IPS-15b (cell line): ENCODE results near the gene KRT38.

Experiments
- H3K27me3 ChIP-seq: one replicate; pipeline ENCODE4 v1.6.1; 2013; ENCODE audit warnings: low read length; ENCODE audit not compliant: control insufficient read depth, insufficient read depth
- H3K36me3 ChIP-seq: one replicate; pipeline ENCODE4 v1.6.1; 2013; ENCODE audit warnings: low read length; ENCODE audit not compliant: control insufficient read depth, insufficient read depth
- H3K4me1 ChIP-seq: one replicate; pipeline ENCODE4 v1.6.1; 2013; ENCODE audit warnings: mild to moderate bottlenecking, low read length; ENCODE audit not compliant: control insufficient read depth, insufficient read depth
- H3K4me3 ChIP-seq: one replicate; pipeline ENCODE4 v1.5.1; 2013; ENCODE audit warnings: low read depth, low read length
- H3K9ac ChIP-seq: one replicate; pipeline ENCODE4 v1.6.1; 2013; ENCODE audit warnings: low read depth, mild to moderate bottlenecking, low read length
- H3K9me3 ChIP-seq: one replicate; pipeline ENCODE4 v1.6.1; 2013; ENCODE audit warnings: mild to moderate bottlenecking, low read length; ENCODE audit not compliant: control insufficient read depth, insufficient read depth

Gene KRT38

DNA sequence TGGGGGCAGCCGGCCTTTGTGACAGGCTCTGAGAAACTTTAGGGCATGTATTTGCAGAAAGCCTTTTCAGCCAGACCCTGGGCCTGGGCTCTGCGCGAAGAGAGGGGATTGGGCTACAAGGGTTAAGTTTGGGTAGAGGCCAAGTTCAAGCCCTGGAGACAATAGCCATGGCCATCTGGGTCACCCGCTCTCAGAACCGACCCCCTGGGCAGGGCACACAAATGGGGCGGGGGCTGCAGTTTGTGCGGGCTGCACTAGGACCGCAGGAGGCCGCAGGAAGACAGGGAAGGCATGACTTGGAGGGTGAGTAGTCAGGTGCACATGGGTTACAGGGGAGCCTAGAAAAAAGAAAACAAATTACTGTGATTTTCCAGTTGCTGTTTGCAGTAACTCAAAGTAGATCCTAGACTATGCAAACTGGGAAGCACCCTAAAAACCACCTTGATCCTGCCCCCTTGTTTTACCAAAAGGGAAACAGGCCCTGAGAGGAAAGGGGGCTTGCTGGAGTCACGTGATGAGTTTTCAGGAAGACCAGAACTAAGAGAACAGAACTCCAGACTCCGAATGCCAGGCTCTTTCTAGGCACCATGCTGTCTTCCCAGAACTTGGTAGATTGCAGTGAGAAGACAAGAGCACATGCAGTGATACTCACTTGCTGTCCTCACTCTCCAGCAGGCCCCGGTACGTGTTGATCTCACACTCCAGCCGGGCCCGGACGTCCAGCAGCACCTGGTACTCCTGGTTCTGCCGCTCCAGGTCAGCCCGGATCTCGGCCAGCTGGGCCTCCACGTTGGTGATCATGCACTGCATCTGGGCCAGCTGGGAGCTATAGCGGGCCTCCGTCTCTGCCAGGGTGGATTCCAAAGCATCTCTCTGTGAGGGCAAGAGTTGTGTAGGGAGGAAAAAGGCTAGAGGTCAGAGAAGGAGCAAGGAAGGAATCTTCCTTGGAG lies 36.4 kb upstream of the KRT38 start:
- H3K27me3 ChIP-seq, result no peaks in the 10 kb centered on the region

DNA sequence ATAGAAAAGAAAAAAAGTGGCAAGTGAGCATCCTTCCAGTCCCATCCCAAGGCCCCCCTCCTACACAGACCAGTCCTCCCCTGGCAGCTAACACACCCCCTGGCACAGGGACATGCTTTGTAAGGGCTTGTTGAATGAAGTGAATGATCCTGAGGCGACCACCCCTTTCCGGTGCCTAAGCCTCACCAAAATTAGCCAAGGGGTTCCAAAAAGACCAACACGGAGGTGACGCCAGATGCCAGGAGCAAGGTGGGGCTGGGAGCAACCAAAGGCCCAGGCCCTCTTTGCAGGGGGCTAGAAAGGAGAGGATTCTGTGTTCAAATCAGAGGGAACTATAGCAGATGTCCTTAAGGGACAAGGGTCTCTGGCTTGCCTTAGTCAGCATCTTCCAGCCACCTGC lies 34.6 kb upstream of the KRT38 start:
- no peaks in the 10 kb centered on the region for H3K36me3 ChIP-seq
- H3K9ac ChIP-seq, result no peak overlapping the region
- H3K9me3 ChIP-seq, result no peaks in the 10 kb centered on the region
- no peaks in the 10 kb centered on the region for H3K27me3 ChIP-seq
- H3K4me1 ChIP-seq, result no peaks in the 10 kb centered on the region
- no peak overlapping the region for H3K4me3 ChIP-seq

More for the DNA sequence above, 36.4 kb upstream of the KRT38 start:
- H3K4me1 ChIP-seq, result no peaks in the 10 kb centered on the region
- no peaks in the 10 kb centered on the region for H3K9me3 ChIP-seq
- no peaks in the 10 kb centered on the region for H3K36me3 ChIP-seq
- H3K9ac ChIP-seq, result no peak overlapping the region
- no peak overlapping the region for H3K4me3 ChIP-seq

DNA sequence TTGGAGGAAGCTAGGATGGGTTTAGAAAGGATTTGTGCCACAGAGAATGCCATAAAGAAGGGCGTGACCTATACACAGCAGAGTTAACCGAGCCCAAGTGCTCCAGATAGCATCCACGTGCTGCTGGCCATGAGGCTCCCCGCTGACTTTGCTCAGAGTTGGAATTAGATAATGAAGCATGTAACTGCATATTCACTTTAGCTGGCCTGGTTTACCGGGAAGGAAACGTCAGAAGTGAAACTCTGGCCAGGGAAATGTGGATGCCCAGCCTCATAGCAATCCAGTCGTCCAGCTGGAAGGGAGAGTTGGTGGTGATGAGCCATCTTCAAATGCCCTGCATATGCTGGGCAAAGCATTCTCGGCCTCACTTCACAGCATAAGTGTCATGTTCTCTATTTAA lies 34.1 kb upstream of the KRT38 start:
- no peaks in the 10 kb centered on the region for H3K36me3 ChIP-seq
- H3K4me1 ChIP-seq, result no peaks in the 10 kb centered on the region
- H3K9ac ChIP-seq, result no peak overlapping the region
- H3K4me3 ChIP-seq, result no peak overlapping the region
- no peaks in the 10 kb centered on the region for H3K9me3 ChIP-seq
- H3K27me3 ChIP-seq, result no peaks in the 10 kb centered on the region

DNA sequence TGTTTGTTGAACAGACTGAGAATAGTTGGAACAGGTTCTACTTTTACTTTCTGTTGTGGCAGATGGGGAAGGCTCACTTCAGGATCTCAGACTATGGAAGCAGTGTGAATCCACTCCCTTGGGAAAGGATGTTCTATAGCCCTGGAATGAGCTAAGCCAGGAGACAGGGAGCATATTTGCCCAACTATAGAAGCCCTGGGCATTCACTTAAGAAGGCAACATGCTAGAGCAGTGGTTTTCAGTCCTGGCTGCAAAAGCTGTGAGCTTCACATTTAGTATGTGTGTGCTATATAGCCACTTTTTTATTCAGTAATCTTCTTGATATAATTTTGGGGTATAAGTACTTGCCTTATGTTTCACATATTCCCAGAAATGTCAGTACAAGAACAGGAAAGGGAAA lies 27.6 kb upstream of the KRT38 start:
- H3K27me3 ChIP-seq, result no peaks in the 10 kb centered on the region
- no peak overlapping the region for H3K9ac ChIP-seq
- no peak overlapping the region for H3K4me3 ChIP-seq
- no peaks in the 10 kb centered on the region for H3K4me1 ChIP-seq
- no peaks in the 10 kb centered on the region for H3K9me3 ChIP-seq
- no peaks in the 10 kb centered on the region for H3K36me3 ChIP-seq

DNA sequence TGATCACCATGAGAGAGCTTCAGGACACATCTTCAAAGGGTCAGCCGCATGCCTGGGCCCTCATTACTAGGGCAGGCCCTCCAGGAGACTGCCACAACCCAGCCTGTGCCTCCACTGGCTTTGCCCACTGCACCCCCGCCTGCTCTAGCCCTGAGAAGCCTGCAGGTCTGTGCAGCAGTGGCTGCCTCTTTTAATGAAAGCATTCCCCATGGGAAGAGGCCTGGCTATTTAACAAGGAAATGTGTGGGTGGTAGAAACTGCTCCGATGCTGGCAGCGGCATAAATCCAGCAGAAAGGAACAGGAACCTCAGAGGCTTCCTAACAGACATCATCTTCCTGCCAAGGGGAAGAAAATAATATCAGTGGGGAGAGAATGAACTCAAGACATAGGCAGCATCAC lies 26.8 kb upstream of the KRT38 start:
- Histone ChIP-seq H3K9me3 (no peaks in the 10 kb centered on the region), H3K4me1 (no peaks in the 10 kb centered on the region), H3K9ac (no peak overlapping the region), H3K4me3 (no peak overlapping the region), H3K27me3 (no peaks in the 10 kb centered on the region), H3K36me3 (no peaks in the 10 kb centered on the region)

DNA sequence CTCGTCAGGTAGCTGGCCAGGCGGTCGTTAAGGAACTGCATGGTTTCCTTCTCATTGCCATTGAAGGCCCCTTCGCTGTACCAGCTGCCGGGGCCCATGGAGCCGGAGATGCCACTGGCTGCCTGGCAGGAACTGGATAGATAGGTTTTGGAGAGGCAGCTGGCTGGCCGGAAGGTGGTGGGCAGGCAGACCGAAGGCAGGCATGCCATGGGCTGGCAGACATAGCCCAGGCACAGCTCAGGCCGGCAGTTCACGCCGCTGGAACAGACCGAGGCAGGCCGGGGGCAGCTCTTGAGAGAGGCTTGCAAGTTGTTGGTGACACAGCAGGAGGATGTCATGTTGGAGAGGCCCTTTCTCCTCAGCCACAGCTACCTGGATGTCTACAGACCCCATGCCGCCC lies 26.2 kb upstream of the KRT38 start, which contains the start of gene KRT32:
Gene KRT32, minus strand, starts transcription at position 399 of the 400 bp plus-strand sequence. Its CDS starts 61 bp downstream, at position 338.
- Histone ChIP-seq H3K4me3 (no peak within 1 kb of the TSS), H3K36me3 (no peaks in the 10 kb centered on the region), H3K9me3 (no peaks in the 10 kb centered on the region), H3K9ac (no peak within 1 kb of the TSS), H3K27me3 (no peaks in the 10 kb centered on the region), H3K4me1 (no peaks in the 10 kb centered on the region)

DNA sequence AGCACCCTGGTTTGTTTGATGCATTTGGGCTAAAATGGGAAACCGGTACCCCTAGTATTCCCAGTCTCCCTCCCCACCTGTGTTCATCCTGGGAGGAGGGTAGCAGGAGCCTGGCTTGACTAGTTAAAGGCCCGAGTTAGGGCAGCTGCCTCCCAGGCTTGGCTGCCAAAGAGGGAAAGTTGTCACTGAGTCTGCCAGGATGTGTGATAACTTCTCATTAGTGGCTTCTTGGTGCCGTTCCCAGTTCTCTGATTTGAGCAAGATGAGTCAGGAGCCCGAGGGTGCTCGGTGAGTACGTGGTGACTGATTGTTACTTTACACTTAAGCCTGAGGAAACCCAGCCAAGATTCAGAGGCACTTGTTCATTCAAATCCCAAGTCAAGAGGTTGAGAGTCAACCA lies 23.9 kb upstream of the KRT38 start:
- Histone ChIP-seq H3K9me3 (no peaks in the 10 kb centered on the region), H3K4me3 (no peak overlapping the region), H3K27me3 (no peaks in the 10 kb centered on the region), H3K9ac (no peak overlapping the region), H3K4me1 (no peaks in the 10 kb centered on the region), H3K36me3 (no peaks in the 10 kb centered on the region)

DNA sequence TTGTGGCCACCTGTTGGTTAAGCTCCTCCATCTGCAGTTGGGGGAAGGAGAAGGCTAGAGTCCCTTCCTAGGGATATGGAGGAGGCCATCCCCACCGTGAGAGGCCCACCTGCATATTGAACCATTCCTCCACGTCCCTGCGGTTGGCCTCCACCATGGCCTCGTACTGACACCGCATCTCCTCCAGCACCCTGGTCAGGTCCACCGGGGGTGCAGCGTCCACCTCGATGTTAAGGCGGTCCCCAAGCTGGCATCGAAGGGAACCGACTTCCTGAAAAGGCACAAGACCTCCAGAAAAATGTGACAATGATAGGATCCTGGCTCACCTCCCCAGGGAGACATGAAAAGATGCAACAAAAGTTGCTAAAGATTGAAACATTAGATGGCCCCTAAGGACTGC lies 23.4 kb upstream of the KRT38 start:
- H3K9me3 ChIP-seq, result no peaks in the 10 kb centered on the region
- H3K27me3 ChIP-seq, result no peaks in the 10 kb centered on the region
- no peak overlapping the region for H3K4me3 ChIP-seq
- no peaks in the 10 kb centered on the region for H3K36me3 ChIP-seq
- H3K4me1 ChIP-seq, result no peaks in the 10 kb centered on the region
- H3K9ac ChIP-seq, result no peak overlapping the region

DNA sequence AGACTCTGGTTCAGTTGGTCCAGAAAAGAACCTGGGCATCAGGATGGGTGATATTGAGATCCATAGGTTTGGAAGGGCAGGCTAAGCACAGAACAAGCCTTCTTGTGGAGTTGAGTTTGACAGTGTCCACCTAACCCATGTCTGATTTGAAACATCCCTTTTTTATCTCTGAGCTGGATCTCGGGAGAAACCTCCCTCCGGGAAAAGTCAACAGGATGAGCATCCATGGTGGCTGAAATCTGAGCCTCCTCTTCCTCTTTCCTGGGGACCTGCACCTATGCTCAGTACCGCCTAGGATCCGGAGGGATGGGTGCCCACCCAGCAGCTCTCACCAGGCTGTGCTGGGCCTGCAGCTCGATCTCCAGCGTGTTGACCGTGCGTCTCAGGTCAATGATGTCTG lies 23.0 kb upstream of the KRT38 start:
- no peaks in the 10 kb centered on the region for H3K36me3 ChIP-seq
- no peaks in the 10 kb centered on the region for H3K27me3 ChIP-seq
- H3K9me3 ChIP-seq, result no peaks in the 10 kb centered on the region
- no peak overlapping the region for H3K9ac ChIP-seq
- no peaks in the 10 kb centered on the region for H3K4me1 ChIP-seq
- no peak overlapping the region for H3K4me3 ChIP-seq

DNA sequence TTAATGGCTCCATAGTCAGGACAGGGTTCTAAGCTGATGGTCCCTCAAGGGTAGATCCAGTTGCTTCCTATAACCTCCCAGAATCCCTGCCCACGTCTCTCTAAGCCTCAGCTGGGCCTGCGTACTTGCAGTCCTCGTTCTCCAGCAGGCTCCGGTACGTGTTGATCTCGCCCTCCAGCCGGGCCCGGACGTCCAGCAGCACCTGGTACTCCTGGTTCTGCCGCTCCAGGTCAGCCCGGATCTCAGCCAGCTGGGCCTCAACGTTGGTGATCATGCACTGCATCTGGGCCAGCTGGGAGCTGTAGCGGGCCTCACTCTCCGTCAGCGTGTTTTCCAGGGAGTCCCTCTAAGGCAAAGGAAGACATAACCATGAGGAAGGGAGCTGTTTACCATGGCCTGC lies 21.9 kb upstream of the KRT38 start:
- Histone ChIP-seq H3K36me3 (no peaks in the 10 kb centered on the region), H3K27me3 (no peaks in the 10 kb centered on the region), H3K4me3 (no peak overlapping the region), H3K4me1 (no peaks in the 10 kb centered on the region), H3K9ac (no peak overlapping the region), H3K9me3 (no peaks in the 10 kb centered on the region)

DNA sequence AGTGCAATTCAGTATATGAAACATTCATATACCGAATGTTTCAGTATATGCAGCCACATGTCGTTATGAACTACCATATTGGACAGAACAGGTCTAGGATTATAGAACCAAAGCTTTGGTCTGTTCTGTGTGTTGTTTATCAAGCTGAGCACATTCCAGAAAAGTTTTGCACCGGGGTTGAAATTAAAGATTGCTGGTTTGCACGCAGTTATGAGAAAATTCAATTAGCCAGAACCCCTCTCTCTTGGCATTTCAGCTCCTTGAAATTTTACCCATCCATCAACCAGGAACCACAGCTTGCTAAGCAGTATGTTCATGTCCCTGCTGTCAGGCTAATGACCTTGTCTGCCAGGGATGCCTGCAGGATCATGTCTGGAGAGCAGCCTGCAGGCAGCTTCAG lies 16.9 kb upstream of the KRT38 start:
- H3K4me1 ChIP-seq, result no peaks in the 10 kb centered on the region
- no peaks in the 10 kb centered on the region for H3K9me3 ChIP-seq
- H3K4me3 ChIP-seq, result no peak overlapping the region
- no peaks in the 10 kb centered on the region for H3K36me3 ChIP-seq
- no peak overlapping the region for H3K9ac ChIP-seq
- no peaks in the 10 kb centered on the region for H3K27me3 ChIP-seq

DNA sequence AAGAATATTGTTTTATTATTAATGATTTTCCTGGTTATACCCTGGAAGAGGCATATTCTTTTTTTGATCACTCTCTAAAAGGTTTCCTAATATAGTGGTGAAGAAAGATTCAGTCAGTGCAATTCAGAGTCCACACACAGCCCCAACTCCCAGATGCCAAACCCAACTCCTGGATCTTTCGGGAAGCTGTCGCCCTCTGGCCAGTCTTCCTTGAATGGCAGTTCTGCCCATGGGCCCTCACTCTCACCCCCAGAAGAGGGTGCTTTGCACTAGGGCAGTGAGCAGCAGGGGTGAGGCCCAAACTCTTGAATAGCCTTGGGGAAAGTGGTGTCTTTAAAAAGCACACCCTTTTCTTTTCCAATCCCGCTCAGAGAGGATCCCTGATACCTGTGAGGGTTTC lies 15.4 kb upstream of the KRT38 start:
- no peak overlapping the region for H3K4me3 ChIP-seq

More for the DNA sequence above, 15.4 kb upstream of the KRT38 start:
- Histone ChIP-seq H3K36me3 (no peaks in the 10 kb centered on the region), H3K27me3 (no peaks in the 10 kb centered on the region), H3K9me3 (no peaks in the 10 kb centered on the region), H3K4me1 (no peaks in the 10 kb centered on the region), H3K9ac (no peak overlapping the region)
